Measurements from ENCODE around the gene UCP3.

The UCP3 gene

GRCh38 chr11:74012074-74012809 is 3.4 kb upstream of the UCP3 start:
- no peak overlapping the region for H3K18ac ChIP-seq (ENCODE audit: low read depth in 1 of 2, low read length in 2 of 2)
- H3K36me3 ChIP-seq (ENCODE audit: control insufficient read depth in 1 of 2, insufficient read depth in 2 of 2, low read depth in 1 of 2, low read length in 2 of 2), result peaks cover 22 to 62% of the 10 kb centered on the region in 2 experiments
- no peak overlapping the region for H2AFZ ChIP-seq (ENCODE audit: low read depth, low read length)
- no peak overlapping the region for H3K27ac ChIP-seq (ENCODE audit: low read length, poor library complexity, severe bottlenecking)
- no peak for DNase-seq
- H4K8ac ChIP-seq (ENCODE audit: low read length), result no peak overlapping the region
- peak overlapping the region in 1 of 2 experiments; percentile 33 for H2BK12ac ChIP-seq (ENCODE audit: low read length in 2 of 2)
- no peak overlapping the region for H3K14ac ChIP-seq (ENCODE audit: low read length in 2 of 2)
- no peak overlapping the region for H2BK5ac ChIP-seq (ENCODE audit: low read depth, low read length, poor library complexity, severe bottlenecking)
- no peak overlapping the region for H3K4ac ChIP-seq (ENCODE audit: low read depth in 1 of 2, low read length in 2 of 2)
- peak overlapping the region; percentile 53 for H3K9ac ChIP-seq (ENCODE audit: low read length)
- no peak overlapping the region for H3K4me2 ChIP-seq (ENCODE audit: low read length, poor library complexity, severe bottlenecking)
- H3K9me3 ChIP-seq (ENCODE audit: control insufficient read depth, low read length), result no peaks in the 10 kb centered on the region
- H3K23ac ChIP-seq (ENCODE audit: low read length in 2 of 2), result no peak overlapping the region
- WGBS, result 95% methylated on average over 12 of the region's 14 CpGs
- no peak overlapping the region for H2BK120ac ChIP-seq (ENCODE audit: low read depth, low read length)
- no peak overlapping the region for H2BK15ac ChIP-seq (ENCODE audit: low read depth, poor library complexity, severe bottlenecking)
- H2AK5ac ChIP-seq (ENCODE audit: low read length, severe bottlenecking), result no peak overlapping the region
- no peaks in the 10 kb centered on the region for H3K79me1 ChIP-seq (replicated peaks; ENCODE audit: low read length, poor library complexity, severe bottlenecking)
- peaks cover 1% of the 10 kb centered on the region for H3K4me1 ChIP-seq (ENCODE audit: control insufficient read depth, insufficient read depth, low read depth, low read length)
- no peak overlapping the region for H4K91ac ChIP-seq (ENCODE audit: low read length)
- no peaks in the 10 kb centered on the region for H3K27me3 ChIP-seq (ENCODE audit: control insufficient read depth in 1 of 2, insufficient read depth in 1 of 2, low read length in 2 of 2)
- H3K4me3 ChIP-seq (ENCODE audit: insufficient read depth in 1 of 2, low read depth in 1 of 2, low read length in 2 of 2), result no peak overlapping the region

GRCh38 chr11:74011360-74012073 is 2.6 kb upstream of the UCP3 start:
- H3K4me3 ChIP-seq (ENCODE audit: insufficient read depth in 1 of 2, low read depth in 1 of 2, low read length in 2 of 2), result no peak overlapping the region
- H3K14ac ChIP-seq (ENCODE audit: low read length in 2 of 2), result no peak overlapping the region
- peak; percentile 63 for DNase-seq
- H3K18ac ChIP-seq (ENCODE audit: low read depth in 1 of 2, low read length in 2 of 2), result peak overlapping the region in 1 of 2 experiments; percentile 34
- no peak overlapping the region for H2AK5ac ChIP-seq (ENCODE audit: low read length, severe bottlenecking)
- no peak overlapping the region for H2BK120ac ChIP-seq (ENCODE audit: low read depth, low read length)
- H3K4ac ChIP-seq (ENCODE audit: low read depth in 1 of 2, low read length in 2 of 2), result no peak overlapping the region
- 91% methylated on average over 8 of the region's 8 CpGs for WGBS
- H3K79me1 ChIP-seq (replicated peaks; ENCODE audit: low read length, poor library complexity, severe bottlenecking), result no peaks in the 10 kb centered on the region
- peaks cover 16 to 59% of the 10 kb centered on the region in 2 experiments for H3K36me3 ChIP-seq (ENCODE audit: control insufficient read depth in 1 of 2, insufficient read depth in 2 of 2, low read depth in 1 of 2, low read length in 2 of 2)
- H3K27ac ChIP-seq (ENCODE audit: low read length, poor library complexity, severe bottlenecking), result no peak overlapping the region
- peak overlapping the region; percentile 53 for H3K9ac ChIP-seq (ENCODE audit: low read length)
- no peak overlapping the region for H2BK15ac ChIP-seq (ENCODE audit: low read depth, poor library complexity, severe bottlenecking)
- H4K91ac ChIP-seq (ENCODE audit: low read length), result no peak overlapping the region
- H3K4me1 ChIP-seq (ENCODE audit: control insufficient read depth, insufficient read depth, low read depth, low read length), result peaks cover 1% of the 10 kb centered on the region
- H2BK5ac ChIP-seq (ENCODE audit: low read depth, low read length, poor library complexity, severe bottlenecking), result no peak overlapping the region
- H4K8ac ChIP-seq (ENCODE audit: low read length), result peak overlapping the region; percentile 12
- no peaks in the 10 kb centered on the region for H3K9me3 ChIP-seq (ENCODE audit: control insufficient read depth, low read length)
- no peak overlapping the region for H2AFZ ChIP-seq (ENCODE audit: low read depth, low read length)
- H3K23ac ChIP-seq (ENCODE audit: low read length in 2 of 2), result no peak overlapping the region
- no peak overlapping the region for H3K4me2 ChIP-seq (ENCODE audit: low read length, poor library complexity, severe bottlenecking)
- H2BK12ac ChIP-seq (ENCODE audit: low read length in 2 of 2), result peak overlapping the region in 1 of 2 experiments; percentile 60
- H3K27me3 ChIP-seq (ENCODE audit: control insufficient read depth in 1 of 2, insufficient read depth in 1 of 2, low read length in 2 of 2), result no peaks in the 10 kb centered on the region

- Histone ChIP-seq H3K27ac (ENCODE audit: low read length, poor library complexity, severe bottlenecking) (no peak overlapping the region), H2BK5ac (ENCODE audit: low read depth, low read length, poor library complexity, severe bottlenecking) (no peak overlapping the region), H2AK5ac (ENCODE audit: low read length, severe bottlenecking) (no peak overlapping the region), H3K9ac (ENCODE audit: low read length) (no peak overlapping the region), H4K8ac (ENCODE audit: low read length) (no peak overlapping the region), H4K91ac (ENCODE audit: low read length) (peak overlapping the region; percentile 45), H3K36me3 (ENCODE audit: control insufficient read depth in 1 of 2, insufficient read depth in 2 of 2, low read depth in 1 of 2, low read length in 2 of 2) (peaks cover 13 to 59% of the 10 kb centered on the region in 2 experiments), H3K4ac (ENCODE audit: low read depth in 1 of 2, low read length in 2 of 2) (no peak overlapping the region), H3K9me3 (ENCODE audit: control insufficient read depth, low read length) (no peaks in the 10 kb centered on the region), H3K4me2 (ENCODE audit: low read length, poor library complexity, severe bottlenecking) (no peak overlapping the region), H3K4me1 (ENCODE audit: control insufficient read depth, insufficient read depth, low read depth, low read length) (peaks cover 1% of the 10 kb centered on the region), H2AFZ (ENCODE audit: low read depth, low read length) (no peak overlapping the region), H3K27me3 (ENCODE audit: control insufficient read depth in 1 of 2, insufficient read depth in 1 of 2, low read length in 2 of 2) (no peaks in the 10 kb centered on the region), H3K79me1 (replicated peaks; ENCODE audit: low read length, poor library complexity, severe bottlenecking) (no peaks in the 10 kb centered on the region), H3K4me3 (ENCODE audit: insufficient read depth in 1 of 2, low read depth in 1 of 2, low read length in 2 of 2) (no peak overlapping the region), H2BK120ac (ENCODE audit: low read depth, low read length) (no peak overlapping the region), H2BK15ac (ENCODE audit: low read depth, poor library complexity, severe bottlenecking) (no peak overlapping the region), H3K18ac (ENCODE audit: low read depth in 1 of 2, low read length in 2 of 2) (no peak overlapping the region), H2BK12ac (ENCODE audit: low read length in 2 of 2) (peak overlapping the region in 1 of 2 experiments; percentile 60), H3K14ac (ENCODE audit: low read length in 2 of 2) (no peak overlapping the region), H3K23ac (ENCODE audit: low read length in 2 of 2) (no peak overlapping the region)
- DNase-seq, result no peak
- WGBS, result 94% methylated on average over 9 of the region's 9 CpGs
These were observed 1.7 kb upstream of the UCP3 start for GRCh38 chr11:74010306-74011300.

Data from mesenchymal stem cell (in vitro differentiated cells and primary cell).